UCSD-AML1 (cell line): ENCODE measurements around the gene ZNF780B.
A peak's percentile ranks its signal among the peaks of the same experiment; 100 is the strongest.
"Not testable (repeated sequence)": the region's sequence is repeated elsewhere in the genome, so short reads cannot be mapped to it uniquely, and the experiment has no call there.

ENCODE experiments used
- DNase-seq: peaks from one replicate; lab custom pipeline; 2025; ENCODE audit not compliant: unreplicated experiment; lab: John Stamatoyannopoulos, UW

The ZNF780B gene

GRCh38 chr19:40041718-40042117 is 14.3 kb downstream of the ZNF780B start:
- not testable (repeated sequence) for DNase-seq

DNA sequence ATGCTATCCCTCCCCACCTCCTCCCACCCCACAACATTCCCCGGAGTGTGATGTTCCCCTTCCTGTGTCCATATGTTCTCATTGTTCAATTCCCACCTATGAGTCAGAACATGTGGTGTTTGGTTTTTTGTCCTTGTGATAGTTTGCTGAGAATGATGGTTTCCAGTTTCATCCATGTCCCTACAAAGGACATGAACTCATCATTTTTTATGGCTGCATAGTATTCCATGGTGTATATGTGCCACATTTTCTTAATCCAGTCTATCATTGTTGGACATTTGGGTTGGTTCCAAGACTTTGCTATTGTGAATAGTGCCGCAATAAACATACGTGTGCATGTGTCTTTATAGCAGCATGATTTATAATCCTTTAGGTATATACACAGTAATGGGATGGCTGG is 18.0 kb downstream of the ZNF780B start:
- DNase-seq: not testable (repeated sequence)

GRCh38 chr19:40035996-40036395 is 20.0 kb downstream of the ZNF780B start:
- no peak for DNase-seq

DNA sequence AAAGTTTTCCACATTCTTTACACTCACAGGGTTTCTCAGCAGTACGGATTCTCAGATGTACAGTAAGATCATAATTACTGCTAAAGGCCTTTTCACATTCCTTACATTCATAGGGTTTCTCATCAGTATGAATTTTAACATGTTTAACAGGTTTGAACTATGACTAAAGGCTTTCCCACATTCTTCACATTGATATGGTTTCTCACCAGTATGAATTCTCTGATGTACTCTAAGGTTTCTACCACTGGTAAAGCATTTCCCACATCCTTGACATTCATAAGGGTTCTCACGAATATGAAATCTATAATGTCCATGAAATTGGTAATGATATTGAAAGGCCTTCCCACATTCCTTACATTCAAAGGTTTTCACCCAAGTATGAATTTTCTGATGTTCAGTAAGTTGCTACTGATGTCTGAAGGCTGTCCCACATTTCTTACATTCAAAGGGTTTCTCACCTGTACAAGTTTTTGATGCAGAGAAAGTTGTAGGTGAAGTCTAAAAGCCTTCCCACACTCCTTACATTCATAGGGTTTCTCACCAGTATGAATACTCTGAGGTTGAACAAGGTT is 22.0 kb downstream of the ZNF780B start:
- no peak for DNase-seq

GRCh38 chr19:40026597-40026970 is 29.4 kb downstream of the ZNF780B start:
- DNase-seq: no peak

GRCh38 chr19:40025938-40026596 is 30.0 kb downstream of the ZNF780B start:
- DNase-seq: no peak

- no peak for DNase-seq
Measured at GRCh38 chr19:40023969-40024368, 32.1 kb downstream of the ZNF780B start.

DNA sequence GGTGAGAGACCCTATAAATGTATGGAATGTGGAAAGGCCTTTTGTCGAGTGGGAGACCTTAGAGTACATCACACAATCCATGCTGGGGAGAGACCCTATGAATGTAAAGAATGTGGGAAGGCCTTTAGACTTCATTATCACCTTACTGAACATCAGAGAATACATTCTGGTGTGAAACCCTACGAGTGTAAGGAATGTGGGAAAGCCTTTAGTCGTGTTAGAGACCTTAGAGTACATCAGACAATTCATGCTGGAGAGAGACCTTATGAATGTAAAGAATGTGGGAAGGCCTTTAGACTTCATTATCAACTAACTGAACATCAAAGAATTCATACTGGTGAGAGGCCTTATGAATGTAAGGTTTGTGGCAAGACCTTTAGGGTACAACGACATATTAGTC is 42.0 kb downstream of the ZNF780B start:
- DNase-seq: no peak

- no peak for DNase-seq
Measured at GRCh38 chr19:40009674-40010073, 46.4 kb downstream of the ZNF780B start.

GRCh38 chr19:40006273-40006691 is 49.7 kb downstream of the ZNF780B start:
- no peak for DNase-seq

- no peak for DNase-seq
Measured at GRCh38 chr19:40005691-40006272, 50.2 kb downstream of the ZNF780B start.

- DNase-seq: no peak
Measured at GRCh38 chr19:39998501-39998900, 57.5 kb downstream of the ZNF780B start.

GRCh38 chr19:39997638-39998216 is 58.3 kb downstream of the ZNF780B start:
- DNase-seq: no peak

GRCh38 chr19:39996811-39997637 is 59.0 kb downstream of the ZNF780B start, which contains the start of gene ZNF546:
Gene ZNF546, plus strand, starts transcription at chr19:39997060. Its CDS starts 1,267 bp downstream, at chr19:39998327.
- peak; percentile 92 for DNase-seq

GRCh38 chr19:39996218-39996810 is 59.7 kb downstream of the ZNF780B start:
- DNase-seq: no peak

GRCh38 chr19:39995794-39996193 is 60.2 kb downstream of the ZNF780B start:
- no peak for DNase-seq

DNA sequence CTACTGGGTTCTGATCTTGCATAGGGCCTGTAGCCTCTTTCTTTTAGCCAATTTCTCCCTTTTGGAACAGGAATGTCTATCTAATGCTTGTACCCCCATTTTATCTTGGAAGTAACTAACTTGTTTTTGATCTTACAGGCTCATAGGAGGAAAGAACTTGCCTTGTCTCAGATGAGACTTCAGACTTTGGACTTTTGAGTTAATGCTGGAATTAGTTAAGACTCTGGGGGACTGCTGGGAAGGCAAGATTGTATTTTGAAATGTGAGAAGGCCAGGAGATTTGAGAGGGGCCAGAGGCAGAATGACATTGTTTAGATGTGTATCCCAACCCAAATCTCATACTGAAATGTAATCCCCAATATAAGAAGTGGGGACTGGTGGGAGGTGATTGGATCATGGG is 61.7 kb downstream of the ZNF780B start:
- DNase-seq: no peak

DNA sequence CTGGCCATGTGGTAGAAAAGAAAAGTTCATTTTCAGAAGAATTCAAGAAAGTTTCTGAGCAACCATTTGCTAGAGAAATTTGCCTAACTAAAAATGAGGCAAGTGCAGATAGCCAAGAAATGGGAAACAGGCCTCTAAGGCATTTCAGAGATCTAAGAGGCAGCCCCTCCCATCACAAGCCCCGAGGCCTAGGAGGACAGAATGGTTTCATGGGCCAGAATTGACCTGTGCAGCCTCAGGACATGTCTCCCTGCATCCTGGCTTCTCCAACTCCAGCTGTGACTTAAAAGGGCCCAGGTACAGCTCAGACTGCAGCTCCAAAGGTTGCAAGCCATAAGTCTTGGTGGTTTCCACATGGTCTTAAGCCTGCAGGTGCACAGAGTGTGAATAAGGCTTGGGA is 62.4 kb downstream of the ZNF780B start:
- DNase-seq: no peak

DNA sequence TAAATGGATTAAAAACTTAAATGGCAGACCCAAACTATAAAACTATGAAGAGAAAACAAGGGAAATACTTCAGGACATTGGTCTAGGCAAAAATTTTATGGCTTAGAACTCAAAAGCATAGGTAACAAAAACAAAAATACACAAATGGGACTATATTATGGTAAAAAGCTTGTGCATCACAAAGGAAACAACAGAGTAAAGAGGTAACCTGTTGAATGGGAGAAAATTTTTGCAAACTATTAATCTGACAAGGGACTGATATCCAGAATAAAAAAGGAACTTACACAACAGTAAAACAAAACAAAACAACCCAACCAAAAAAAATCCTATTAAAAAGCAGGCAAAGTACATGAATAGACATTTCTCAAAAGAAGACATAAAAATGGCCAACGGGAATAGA is 68.4 kb downstream of the ZNF780B start:
- DNase-seq: no peak

DNA sequence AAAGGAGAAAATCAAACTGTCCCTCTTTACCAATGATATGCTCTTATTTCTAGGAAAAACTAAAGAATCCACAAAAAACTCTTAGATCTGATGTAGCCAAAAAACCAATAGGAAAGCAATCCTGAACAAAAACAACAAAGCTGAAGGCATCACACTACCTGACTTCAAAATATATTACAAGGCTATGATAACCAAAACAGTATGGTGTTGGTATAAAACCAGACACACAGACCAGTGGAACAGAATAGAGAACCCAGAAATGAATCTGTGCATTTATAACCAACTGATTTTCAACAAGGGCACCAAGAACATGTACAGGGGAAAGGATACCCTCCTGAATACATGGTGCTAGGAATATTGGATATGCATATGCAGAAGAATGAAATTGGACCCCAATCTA is 68.9 kb downstream of the ZNF780B start:
- no peak for DNase-seq

GRCh38 chr19:39986643-39987042 is 69.4 kb downstream of the ZNF780B start:
- no peak for DNase-seq
